Measurements from ENCODE around the gene SPATA32. TPM values are rescaled to one million over a fixed set of nuclear protein-coding genes. Genes with fewer than 3 reads are reported as not detected.

SPATA32 gene
- total and polyA plus RNA-seq, 7 donors = 0.07 TPM; not detected in 6

DNA sequence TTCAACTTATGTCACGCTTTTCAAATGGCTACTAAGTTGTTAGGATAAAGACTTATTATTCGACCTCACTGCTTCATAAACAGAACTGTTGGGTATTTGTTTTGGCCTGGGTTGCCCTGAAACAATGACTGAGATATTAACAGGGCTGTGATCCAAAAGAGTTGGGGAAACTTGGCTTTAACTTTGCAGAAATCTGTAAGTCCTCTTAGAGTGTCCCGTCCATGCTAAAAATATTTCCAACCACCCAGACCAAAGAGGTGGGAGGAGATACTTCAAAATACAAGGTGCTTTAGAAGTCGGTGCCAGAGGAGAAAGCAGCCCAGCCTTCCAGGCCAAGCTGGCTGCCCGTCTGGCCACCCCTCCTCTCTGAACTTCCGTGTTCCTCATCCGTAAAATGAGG, 16.1 kb upstream of the SPATA32 start:
- Histone ChIP-seq H3K27ac (peak overlapping the region; percentile 67 to 98 (median 92)), H3K4me3 (no peak overlapping the region), H3K4me1 (peaks cover 0 to 66% (median 58%) of the 10 kb centered on the region in 4 donors), H3K27me3 (no peaks in the 10 kb centered on the region), H3K9me3 (no peaks in the 10 kb centered on the region), H3K36me3 (peaks cover 14 to 39% (median 21%) of the 10 kb centered on the region in 4 donors)
- WGBS, 2 donors = 66 to 67% methylated on average over 7 of the region's 7 CpGs
- TF ChIP-seq POLR2AphosphoS5 (IDR thresholded peaks at IDR 0.05) (peak in 1 of 4 donors; percentile 44), POLR2A (IDR thresholded peaks at IDR 0.05) (no peak)
- intact Hi-C loops (cut with DNase I) = loop anchor here (1.0 to 5.0 kb wide), 3 partner anchors 39 to 107 kb away; partner anchors contain the start of gene MAP3K14
- no peak for DNase-seq

DNA sequence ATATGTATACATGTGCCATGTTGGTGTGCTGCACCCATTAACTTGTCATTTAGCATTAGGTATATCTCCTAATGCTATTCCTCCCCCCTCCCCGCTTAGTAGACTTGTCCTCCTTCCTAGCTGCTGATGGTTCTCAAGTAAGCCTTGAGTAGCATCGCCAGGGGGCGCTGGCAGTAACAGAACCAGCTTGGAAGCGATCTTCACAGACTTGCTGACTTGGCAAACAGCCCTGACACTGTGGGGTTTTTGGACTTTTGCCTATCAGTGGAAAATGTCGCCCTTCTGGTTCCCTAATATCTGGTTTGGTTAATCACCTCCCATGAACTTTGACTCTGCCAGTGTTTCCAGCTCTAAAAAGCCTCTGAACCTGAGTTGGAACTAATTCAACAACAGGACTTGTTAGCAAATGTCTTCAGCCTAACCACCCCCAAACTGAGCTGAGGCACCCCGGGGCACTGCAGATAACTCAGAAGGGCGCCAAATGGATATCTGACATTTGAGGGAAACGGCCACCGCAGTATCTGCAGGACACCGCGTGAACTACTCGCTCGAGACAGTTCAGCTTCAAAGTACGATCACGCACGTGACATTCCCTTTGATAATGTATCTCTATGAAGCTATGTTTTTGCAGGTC, 15.4 kb upstream of the SPATA32 start:
- peaks cover 0 to 60% (median 51%) of the 10 kb centered on the region in 4 donors for H3K4me1 ChIP-seq
- H3K36me3 ChIP-seq = peaks cover 16 to 39% (median 26%) of the 10 kb centered on the region in 4 donors
- H3K4me3 ChIP-seq = no peak overlapping the region
- peak; percentile 96 for DNase-seq
- peak overlapping the region; percentile 67 to 98 (median 92) for H3K27ac ChIP-seq
- no peaks in the 10 kb centered on the region for H3K27me3 ChIP-seq
- H3K9me3 ChIP-seq = no peaks in the 10 kb centered on the region
- TF ChIP-seq POLR2AphosphoS5 (IDR thresholded peaks at IDR 0.05) = peak in 3 of 4 donors; percentile 51 to 83 (median 77)
- TF ChIP-seq, protein P1, sequence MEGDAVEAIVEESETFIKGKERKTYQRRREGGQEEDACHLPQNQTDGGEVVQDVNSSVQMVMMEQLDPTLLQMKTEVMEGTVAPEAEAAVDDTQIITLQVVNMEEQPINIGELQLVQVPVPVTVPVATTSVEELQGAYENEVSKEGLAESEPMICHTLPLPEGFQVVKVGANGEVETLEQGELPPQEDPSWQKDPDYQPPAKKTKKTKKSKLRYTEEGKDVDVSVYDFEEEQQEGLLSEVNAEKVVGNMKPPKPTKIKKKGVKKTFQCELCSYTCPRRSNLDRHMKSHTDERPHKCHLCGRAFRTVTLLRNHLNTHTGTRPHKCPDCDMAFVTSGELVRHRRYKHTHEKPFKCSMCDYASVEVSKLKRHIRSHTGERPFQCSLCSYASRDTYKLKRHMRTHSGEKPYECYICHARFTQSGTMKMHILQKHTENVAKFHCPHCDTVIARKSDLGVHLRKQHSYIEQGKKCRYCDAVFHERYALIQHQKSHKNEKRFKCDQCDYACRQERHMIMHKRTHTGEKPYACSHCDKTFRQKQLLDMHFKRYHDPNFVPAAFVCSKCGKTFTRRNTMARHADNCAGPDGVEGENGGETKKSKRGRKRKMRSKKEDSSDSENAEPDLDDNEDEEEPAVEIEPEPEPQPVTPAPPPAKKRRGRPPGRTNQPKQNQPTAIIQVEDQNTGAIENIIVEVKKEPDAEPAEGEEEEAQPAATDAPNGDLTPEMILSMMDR (IDR thresholded peaks at IDR 0.05) = peak; percentile 71 to 95 (median 94)
- TF ChIP-seq POLR2A (IDR thresholded peaks at IDR 0.05) = no peak
- intact Hi-C loops (cut with DNase I) = loop anchor here (1.0 to 5.0 kb wide), 3 partner anchors 39 to 108 kb away; partner anchors contain the start of gene MAP3K14
- 37 to 49% methylated on average over 16 of the region's 16 CpGs for WGBS, 2 donors

DNA sequence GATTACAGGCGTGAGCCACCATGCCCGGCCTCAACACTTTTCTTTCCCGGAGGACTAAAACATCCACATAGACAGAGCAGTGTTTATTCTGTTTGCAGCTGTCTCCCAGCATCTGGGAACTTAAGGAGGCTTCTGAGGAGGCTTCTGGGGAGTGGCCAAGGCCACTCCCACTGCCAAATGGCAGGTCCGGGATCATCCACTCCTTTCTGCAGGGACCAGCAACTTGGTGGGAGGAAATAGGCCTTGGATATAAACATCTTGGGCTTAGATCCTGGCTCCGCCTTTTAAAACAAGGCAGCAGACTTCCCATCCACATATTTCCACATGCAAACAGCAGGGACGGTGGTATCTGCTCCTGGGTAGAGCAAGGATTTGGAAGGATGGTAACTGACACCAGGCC, 14.1 kb upstream of the SPATA32 start:
- DNase-seq = no peak
- TF ChIP-seq, protein P1 (IDR thresholded peaks at IDR 0.05) = no peak
- peak in 1 of 4 donors; percentile 5 for TF ChIP-seq POLR2AphosphoS5 (IDR thresholded peaks at IDR 0.05)
- intact Hi-C loops (cut with DNase I) = loop anchor here (2.0 to 5.0 kb wide), 2 partner anchors 41 to 59 kb away; partner anchors contain the start of gene MAP3K14
- 60 to 61% methylated on average over 6 of the region's 6 CpGs for WGBS, 2 donors
- H3K9me3 ChIP-seq = no peaks in the 10 kb centered on the region
- peaks cover 0 to 55% (median 43%) of the 10 kb centered on the region in 4 donors for H3K4me1 ChIP-seq
- H3K4me3 ChIP-seq = no peak overlapping the region
- peaks cover 21 to 50% (median 35%) of the 10 kb centered on the region in 4 donors for H3K36me3 ChIP-seq
- H3K27me3 ChIP-seq = no peaks in the 10 kb centered on the region
- peak overlapping the region; percentile 67 to 98 (median 92) for H3K27ac ChIP-seq

DNA sequence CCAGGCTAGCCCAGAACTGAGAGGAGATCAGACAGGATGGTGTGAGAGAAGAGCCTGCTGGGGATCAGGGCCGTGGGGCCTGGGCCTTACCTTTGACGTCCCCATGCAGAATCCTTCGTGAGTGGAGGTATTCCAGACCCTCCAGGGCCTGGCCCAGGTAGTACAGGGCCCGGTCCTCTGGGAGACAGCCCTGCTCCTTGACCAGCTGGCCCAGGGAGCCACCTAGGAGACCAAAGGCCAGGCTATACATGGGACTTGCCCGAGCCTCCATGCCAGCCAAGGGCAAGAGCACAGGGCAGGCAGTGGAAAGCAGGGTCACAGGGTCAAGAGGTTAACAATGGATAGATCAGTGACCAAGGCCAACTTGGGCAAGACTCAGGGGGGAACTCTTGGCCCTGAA, 12.1 kb upstream of the SPATA32 start:
- intact Hi-C loops (cut with DNase I) = no loop called here
- WGBS, 2 donors = 90 to 94% methylated on average over 5 of the region's 5 CpGs

DNA sequence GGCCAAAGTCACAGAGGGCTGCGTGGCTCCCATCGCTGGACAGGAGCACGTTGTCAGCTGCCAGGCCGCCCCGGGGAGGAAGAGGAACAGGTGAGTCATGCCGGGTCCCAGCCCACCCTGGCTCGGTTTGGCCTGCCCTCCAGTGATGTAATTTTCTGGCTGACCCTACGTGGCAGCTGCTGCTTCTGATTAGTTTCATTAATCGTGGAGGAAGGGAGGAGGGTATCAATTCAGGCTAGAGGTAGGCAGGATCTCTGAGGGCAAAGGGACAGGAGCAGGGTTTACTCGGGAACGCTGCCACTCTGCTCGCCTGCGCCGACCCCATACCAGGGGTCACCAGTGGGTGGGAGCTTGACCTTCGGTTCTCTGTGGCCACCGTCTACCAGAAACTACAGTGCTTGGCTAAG, 11.7 kb upstream of the SPATA32 start:
- TF ChIP-seq POLR2A (IDR thresholded peaks at IDR 0.05) = no peak
- TF ChIP-seq EP300 (IDR thresholded peaks at IDR 0.05) = no peak
- 88 to 90% methylated on average over 16 of the region's 16 CpGs for WGBS, 2 donors
- Histone ChIP-seq H3K4me1 (peaks cover 0 to 33% (median 29%) of the 10 kb centered on the region in 4 donors), H3K36me3 (peaks cover 46 to 61% (median 56%) of the 10 kb centered on the region in 4 donors), H3K4me3 (no peak overlapping the region), H3K27me3 (no peaks in the 10 kb centered on the region), H3K27ac (peak overlapping the region in 1 of 4 donors; percentile 6), H3K9me3 (no peaks in the 10 kb centered on the region)
- intact Hi-C loops (cut with DNase I) = no loop called here
- no peak for DNase-seq

More for the DNA sequence above, 12.1 kb upstream of the SPATA32 start:
- Histone ChIP-seq H3K4me1 (peaks cover 0 to 37% (median 34%) of the 10 kb centered on the region in 4 donors), H3K9me3 (no peaks in the 10 kb centered on the region), H3K36me3 (peaks cover 41 to 56% (median 51%) of the 10 kb centered on the region in 4 donors), H3K27ac (peak overlapping the region in 1 of 4 donors; percentile 6), H3K4me3 (no peak overlapping the region), H3K27me3 (no peaks in the 10 kb centered on the region)
- DNase-seq = no peak
- TF ChIP-seq POLR2A (IDR thresholded peaks at IDR 0.05) = no peak
- TF ChIP-seq, protein P1 (IDR thresholded peaks at IDR 0.05) = no peak
- TF ChIP-seq EP300 (IDR thresholded peaks at IDR 0.05) = no peak
- no peak for TF ChIP-seq POLR2AphosphoS5 (IDR thresholded peaks at IDR 0.05)

Measured in sigmoid colon (tissue), 7 donors.